DND-41 (cell line): ENCODE data around the gene FAM168A.

Experiments
- ATAC-seq: fragments of 200-7000 bp; cut with Tn5 transposase; 3 replicates; pipeline ENCODE4 v1.9.1; 2021; ENCODE audit warnings: low read depth; ENCODE audit not compliant: insufficient read depth
- DNase-seq: peaks from one replicate; pipeline ENCODE4 v3.0.0-alpha.2; 2020
- H2AFZ ChIP-seq: 2 replicates; pipeline ENCODE4 v1.6.0; 2012; ENCODE audit warnings: low read depth, low read length
- H3K27ac ChIP-seq: 2 replicates; pipeline ENCODE4 v1.5.1; 2012; ENCODE audit warnings: low read length, inconsistent platforms
- H3K27me3 ChIP-seq: fragments of 200-600 bp; sonication (generic); 2 replicates; pipeline ENCODE4 v1.6.0; 2012; ENCODE audit warnings: low read length, mild to moderate bottlenecking, inconsistent platforms; ENCODE audit not compliant: insufficient read depth, poor library complexity
- H3K36me3 ChIP-seq: 2 replicates; pipeline ENCODE4 v1.5.1; 2012; ENCODE audit warnings: low read length, inconsistent platforms; ENCODE audit not compliant: insufficient read depth
- H3K4me1 ChIP-seq: 2 replicates; pipeline ENCODE4 v1.5.1; 2012; ENCODE audit warnings: mild to moderate bottlenecking, low read length; ENCODE audit not compliant: insufficient read depth
- H3K4me2 ChIP-seq: 2 replicates; pipeline ENCODE4 v1.6.0; 2012; ENCODE audit warnings: mild to moderate bottlenecking, moderate library complexity, low read length, inconsistent platforms; ENCODE audit not compliant: insufficient read depth
- H3K4me3 ChIP-seq, 2 experiments: fragments of 200-600 bp in 1 of 2; shearing (Covaris generic) in 1 of 2; 2 replicates each; pipeline ENCODE4 v1.5.1; 2012 to 2016; ENCODE audit warnings: inconsistent platforms in 2 of 2, low read length in 2 of 2, mild to moderate bottlenecking in 2 of 2, low read depth in 1 of 2, moderate library complexity in 1 of 2
- H3K79me2 ChIP-seq: 2 replicates; pipeline ENCODE4 v1.6.0; 2012; ENCODE audit warnings: low read length, inconsistent platforms; ENCODE audit not compliant: insufficient read depth
- H3K9ac ChIP-seq: 2 replicates; pipeline ENCODE4 v1.6.0; 2012; ENCODE audit warnings: low read depth, mild to moderate bottlenecking, inconsistent platforms, low read length, moderate library complexity
- H3K9me3 ChIP-seq: 2 replicates; pipeline ENCODE4 v1.5.1; 2012; ENCODE audit warnings: low read length, moderate library complexity, mild to moderate bottlenecking, inconsistent platforms; ENCODE audit not compliant: insufficient read depth, severe bottlenecking
- H4K20me1 ChIP-seq: 2 replicates; pipeline ENCODE4 v1.6.0; 2012; ENCODE audit warnings: low read length; ENCODE audit not compliant: insufficient read depth
- EZH2 ChIP-seq: IDR thresholded peaks from 3 replicates; pipeline ENCODE4 v1.6.1; 2012; ENCODE audit warnings: borderline replicate concordance, low read depth, mild to moderate bottlenecking, moderate library complexity, low read length, inconsistent platforms; ENCODE audit not compliant: severe bottlenecking
- TF ChIP-seq, protein P1 (sequence below): IDR thresholded peaks from 2 replicates; pipeline ENCODE4 v1.5.1; 2012; ENCODE audit warnings: borderline replicate concordance, low read length, moderate library complexity, mild to moderate bottlenecking; ENCODE audit not compliant: poor library complexity, severe bottlenecking; ENCODE audit errors: extremely low read depth

Gene FAM168A

DNA sequence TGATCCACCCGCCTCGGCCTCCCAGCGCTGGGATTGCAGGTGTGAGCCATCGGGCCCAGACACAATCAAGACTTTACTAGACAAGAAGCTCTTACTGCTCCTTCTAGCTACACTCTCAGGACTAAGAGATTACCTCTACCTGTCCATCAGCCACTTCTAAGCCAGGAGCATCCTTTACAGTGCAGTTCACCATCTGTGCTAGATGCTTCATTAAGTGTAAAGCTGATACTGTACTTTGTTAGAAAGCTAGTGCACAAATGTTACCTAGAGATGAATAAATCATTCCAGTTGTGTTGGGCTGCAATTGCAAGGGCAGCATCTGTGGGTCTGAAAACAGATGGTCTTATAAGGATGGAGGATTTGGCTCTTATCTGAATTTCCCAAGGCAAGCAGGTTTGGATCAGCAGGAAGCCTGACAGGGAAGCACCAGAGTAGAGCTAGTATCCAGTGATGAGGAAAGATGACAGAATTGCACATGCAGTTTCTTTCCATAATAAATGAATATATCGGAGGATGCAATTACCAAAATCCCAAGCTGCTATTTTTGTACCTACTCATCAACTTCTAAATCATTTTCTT lies 58.3 kb downstream of the FAM168A start:
- H3K4me2 ChIP-seq = peak overlapping the region; percentile 56
- H2AFZ ChIP-seq = no peak overlapping the region
- H3K9me3 ChIP-seq = no peaks in the 10 kb centered on the region
- no peaks in the 10 kb centered on the region for H3K27me3 ChIP-seq
- peak overlapping the region in 1 of 2 experiments; percentile 28; a peak in 2 of 4 replicates for H3K4me3 ChIP-seq
- TF ChIP-seq, protein P1, sequence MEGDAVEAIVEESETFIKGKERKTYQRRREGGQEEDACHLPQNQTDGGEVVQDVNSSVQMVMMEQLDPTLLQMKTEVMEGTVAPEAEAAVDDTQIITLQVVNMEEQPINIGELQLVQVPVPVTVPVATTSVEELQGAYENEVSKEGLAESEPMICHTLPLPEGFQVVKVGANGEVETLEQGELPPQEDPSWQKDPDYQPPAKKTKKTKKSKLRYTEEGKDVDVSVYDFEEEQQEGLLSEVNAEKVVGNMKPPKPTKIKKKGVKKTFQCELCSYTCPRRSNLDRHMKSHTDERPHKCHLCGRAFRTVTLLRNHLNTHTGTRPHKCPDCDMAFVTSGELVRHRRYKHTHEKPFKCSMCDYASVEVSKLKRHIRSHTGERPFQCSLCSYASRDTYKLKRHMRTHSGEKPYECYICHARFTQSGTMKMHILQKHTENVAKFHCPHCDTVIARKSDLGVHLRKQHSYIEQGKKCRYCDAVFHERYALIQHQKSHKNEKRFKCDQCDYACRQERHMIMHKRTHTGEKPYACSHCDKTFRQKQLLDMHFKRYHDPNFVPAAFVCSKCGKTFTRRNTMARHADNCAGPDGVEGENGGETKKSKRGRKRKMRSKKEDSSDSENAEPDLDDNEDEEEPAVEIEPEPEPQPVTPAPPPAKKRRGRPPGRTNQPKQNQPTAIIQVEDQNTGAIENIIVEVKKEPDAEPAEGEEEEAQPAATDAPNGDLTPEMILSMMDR = no peak
- TF ChIP-seq EZH2 = no peak
- no peak for DNase-seq
- no peaks in the 10 kb centered on the region for H4K20me1 ChIP-seq
- peaks cover 50% of the 10 kb centered on the region for H3K79me2 ChIP-seq
- no peak for ATAC-seq
- no peaks in the 10 kb centered on the region for H3K36me3 ChIP-seq
- no peak overlapping the region for H3K9ac ChIP-seq
- peaks cover 34% of the 10 kb centered on the region for H3K4me1 ChIP-seq
- H3K27ac ChIP-seq = peak overlapping the region; percentile 62

DNA sequence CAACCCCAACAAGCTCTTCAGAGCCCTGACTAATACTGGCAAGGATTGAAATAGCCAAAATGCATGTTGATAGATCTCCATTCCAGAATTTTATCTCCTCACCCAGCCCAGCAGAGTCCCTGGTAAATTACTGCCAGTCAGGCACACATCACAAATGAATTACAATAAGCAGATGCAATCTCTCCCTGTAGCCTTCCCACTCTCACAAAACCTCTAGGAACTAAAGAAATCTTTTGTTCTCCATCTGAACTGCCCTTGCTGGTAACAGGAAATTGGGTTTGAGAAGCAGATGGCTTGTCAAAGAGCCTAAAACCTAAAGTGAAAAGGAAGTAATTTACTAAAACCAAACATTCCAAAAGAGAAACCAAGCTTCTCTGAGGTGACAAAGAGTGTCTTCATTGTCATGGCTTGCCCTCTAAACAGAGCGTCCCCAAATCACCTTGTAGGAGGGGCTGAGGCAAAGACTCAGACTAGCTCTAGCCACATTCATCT lies 59.5 kb downstream of the FAM168A start:
- DNase-seq (peak; percentile 56), ATAC-seq (peak; percentile 92)
- H3K79me2 ChIP-seq = peaks cover 46% of the 10 kb centered on the region
- H4K20me1 ChIP-seq = no peaks in the 10 kb centered on the region
- H3K4me1 ChIP-seq = peaks cover 34% of the 10 kb centered on the region
- peak overlapping the region; percentile 61 for H2AFZ ChIP-seq
- H3K36me3 ChIP-seq = no peaks in the 10 kb centered on the region
- peak overlapping the region; percentile 56 for H3K4me2 ChIP-seq
- no peaks in the 10 kb centered on the region for H3K9me3 ChIP-seq
- peak overlapping the region; percentile 40 for H3K9ac ChIP-seq
- H3K4me3 ChIP-seq = peak overlapping the region in 1 of 2 experiments; percentile 27; a peak in 2 of 4 replicates
- no peak for TF ChIP-seq EZH2
- TF ChIP-seq, protein P1 = no peak
- peak overlapping the region; percentile 70 for H3K27ac ChIP-seq
- H3K27me3 ChIP-seq = no peaks in the 10 kb centered on the region

DNA sequence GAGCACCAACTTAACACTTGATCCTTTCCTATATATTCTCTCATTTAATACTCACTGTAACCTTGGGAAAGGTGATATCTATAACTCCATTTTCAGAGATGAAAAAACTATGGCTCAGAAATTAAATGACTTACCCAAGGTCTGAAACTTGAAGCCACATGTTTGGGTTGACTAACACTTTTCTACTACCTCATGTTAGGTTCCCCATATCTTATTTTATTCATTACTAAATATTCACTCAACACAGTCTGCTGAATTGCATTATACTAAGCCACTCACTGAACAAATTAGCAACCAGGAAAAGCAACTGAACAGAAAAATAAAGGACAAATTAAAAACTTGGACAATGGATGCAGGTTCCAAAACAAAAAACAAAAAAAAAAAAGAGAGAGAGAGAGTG lies 59.9 kb downstream of the FAM168A start:
- Histone ChIP-seq H3K36me3 (no peaks in the 10 kb centered on the region), H3K4me3 (0 out of 4 replicates have a peak overlapping the region, but pooled peaks of 1 of the 2 experiments have one; percentile 27), H3K27me3 (no peaks in the 10 kb centered on the region), H3K79me2 (peaks cover 46% of the 10 kb centered on the region), H2AFZ (peak overlapping the region; percentile 61; the same call in 1 of the 2 replicates), H3K4me1 (peaks cover 34% of the 10 kb centered on the region), H4K20me1 (no peaks in the 10 kb centered on the region), H3K27ac (peak overlapping the region; percentile 70), H3K9ac (peak overlapping the region; percentile 40), H3K4me2 (peak overlapping the region; percentile 56), H3K9me3 (no peaks in the 10 kb centered on the region)
- TF ChIP-seq, protein P1 = no peak
- ATAC-seq (no peak), DNase-seq (no peak)
